DND-41 (cell line): Measurements from ENCODE around the gene P2RX5.
"Not testable (repeated sequence)": the region's sequence is repeated elsewhere in the genome, so short reads cannot be mapped to it uniquely, and the experiment has no call there.

ENCODE experiments used
- EZH2 ChIP-seq: IDR thresholded peaks from 3 replicates; pipeline ENCODE4 v1.6.1; 2012; ENCODE audit warnings: borderline replicate concordance, low read depth, mild to moderate bottlenecking, moderate library complexity, low read length, inconsistent platforms; ENCODE audit not compliant: severe bottlenecking
- TF ChIP-seq, protein P1 (sequence below): IDR thresholded peaks from 2 replicates; pipeline ENCODE4 v1.5.1; 2012; ENCODE audit warnings: borderline replicate concordance, low read length, moderate library complexity, mild to moderate bottlenecking; ENCODE audit not compliant: poor library complexity, severe bottlenecking; ENCODE audit errors: extremely low read depth

DNA sequence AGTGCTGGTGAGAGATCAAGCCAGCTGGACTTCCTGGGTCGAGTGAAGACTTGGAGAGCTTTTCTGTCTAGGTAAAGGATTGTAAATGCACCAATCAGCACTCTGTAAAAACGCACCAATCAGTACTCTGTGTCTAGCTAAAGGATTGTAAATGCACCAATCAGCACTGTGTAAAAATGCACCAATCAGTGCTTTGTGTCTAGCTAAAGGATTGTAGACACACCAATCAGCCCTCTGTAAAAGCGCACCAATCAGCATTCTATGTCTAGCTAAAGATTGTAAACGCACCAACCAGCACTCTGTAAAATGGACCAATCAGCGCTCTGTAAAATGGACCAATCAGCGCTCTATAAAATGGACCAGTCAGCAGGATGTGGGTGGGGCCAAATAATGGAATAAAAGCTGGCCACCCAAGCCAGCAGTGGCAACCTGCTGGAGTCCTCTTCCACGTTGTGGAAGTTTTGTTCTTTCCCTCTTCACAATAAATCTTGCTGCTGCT is 6.1 kb upstream of the P2RX5 start:
- TF ChIP-seq, protein P1, sequence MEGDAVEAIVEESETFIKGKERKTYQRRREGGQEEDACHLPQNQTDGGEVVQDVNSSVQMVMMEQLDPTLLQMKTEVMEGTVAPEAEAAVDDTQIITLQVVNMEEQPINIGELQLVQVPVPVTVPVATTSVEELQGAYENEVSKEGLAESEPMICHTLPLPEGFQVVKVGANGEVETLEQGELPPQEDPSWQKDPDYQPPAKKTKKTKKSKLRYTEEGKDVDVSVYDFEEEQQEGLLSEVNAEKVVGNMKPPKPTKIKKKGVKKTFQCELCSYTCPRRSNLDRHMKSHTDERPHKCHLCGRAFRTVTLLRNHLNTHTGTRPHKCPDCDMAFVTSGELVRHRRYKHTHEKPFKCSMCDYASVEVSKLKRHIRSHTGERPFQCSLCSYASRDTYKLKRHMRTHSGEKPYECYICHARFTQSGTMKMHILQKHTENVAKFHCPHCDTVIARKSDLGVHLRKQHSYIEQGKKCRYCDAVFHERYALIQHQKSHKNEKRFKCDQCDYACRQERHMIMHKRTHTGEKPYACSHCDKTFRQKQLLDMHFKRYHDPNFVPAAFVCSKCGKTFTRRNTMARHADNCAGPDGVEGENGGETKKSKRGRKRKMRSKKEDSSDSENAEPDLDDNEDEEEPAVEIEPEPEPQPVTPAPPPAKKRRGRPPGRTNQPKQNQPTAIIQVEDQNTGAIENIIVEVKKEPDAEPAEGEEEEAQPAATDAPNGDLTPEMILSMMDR = not testable (repeated sequence)
- TF ChIP-seq EZH2 = not testable (repeated sequence)
